ENCODE data around the gene EXOSC2. TPM values are rescaled to one million over a fixed set of nuclear protein-coding genes. Genes with fewer than 3 reads are reported as not detected.
A peak's percentile ranks its signal among the peaks of the same experiment; 100 is the strongest.

EXOSC2 gene
- total and polyA plus RNA-seq, 2 of the 13 experiments (the other 11 are each of a cell fraction or from before 2014, with no cell fraction given): 27.5 to 63.8 TPM

- Histone ChIP-seq H3K36me3 (replicated peaks in 1 of 2; ENCODE audit: control insufficient read depth in 1 of 2, insufficient read depth in 2 of 2, low read length in 2 of 2) (no peaks in the 10 kb centered on the region), H3K9me3 (ENCODE audit: low read length) (no peaks in the 10 kb centered on the region), H3K9ac (ENCODE audit: insufficient read depth, low read depth, low read length) (no peak overlapping the region), H2AFZ (ENCODE audit: low read length) (no peak overlapping the region), H3K27me3 (ENCODE audit: control insufficient read depth in 1 of 2, insufficient read depth in 2 of 2, low read length in 2 of 2) (no peaks in the 10 kb centered on the region), H3K4me1 (ENCODE audit: insufficient read depth, low read length) (peaks cover 40% of the 10 kb centered on the region), H4K20me1 (ENCODE audit: insufficient read depth, low read length) (no peaks in the 10 kb centered on the region; the same call in 1 of the 2 replicates), H3K79me2 (ENCODE audit: insufficient read depth, low read length) (peaks cover 10% of the 10 kb centered on the region), H3K4me3 (replicated peaks in 1 of 3; ENCODE audit: insufficient read depth in 1 of 3, low read depth in 2 of 3, low read length in 3 of 3) (no peak overlapping the region), H3K27ac (ENCODE audit: extremely low read length, insufficient read depth, low read length) (no peak overlapping the region), H3K4me2 (ENCODE audit: low read depth, low read length) (0 out of 2 replicates have a peak overlapping the region, but pooled peaks have one; percentile 19)
- intact Hi-C loops (cut with micrococcal nuclease; ENCODE audit: unreplicated experiment) (no loop called here), in situ Hi-C loops (cut with HindIII; ENCODE audit: extremely low pct_ligation_motif_present, low pct_unique_long_range_greater_than_20kb) (no loop called here)
- ChIA-PET CTCF (ENCODE audit: low intra/inter-chr PET ratio, low total read pairs) (no interaction called here), POLR2A (interaction anchor here (0.8 kb wide), 1 partner anchor 38 kb away, joined by 4 read pairs; the partner anchor contains the start of gene EXOSC2)
- no peak for FAIRE-seq
- no peak for DNase-seq (ENCODE audit: low spot score)
- 42% methylated on average over 2 of the region's 2 CpGs for WGBS (ENCODE audit: low lambda C conversion rate)
- TF ChIP-seq CBX1 (IDR thresholded peaks at IDR 0.05; ENCODE audit: low read depth) (no peak), FOXA3 (CRISPR knock-in tag; IDR thresholded peaks at IDR 0.05) (0 out of 2 replicates have a peak, but pooled peaks have one; percentile 13)
- no peak for ATAC-seq
- no TSS peak for BruUV-seq (replicated peaks)
Observed at GRCh38 chr9:130731355-130731754, 37.8 kb downstream of the EXOSC2 start.

- Histone ChIP-seq H3K9ac (ENCODE audit: insufficient read depth, low read depth, low read length) (no peak overlapping the region), H3K36me3 (replicated peaks in 1 of 2; ENCODE audit: control insufficient read depth in 1 of 2, insufficient read depth in 2 of 2, low read length in 2 of 2) (no peaks in the 10 kb centered on the region), H2AFZ (ENCODE audit: low read length) (no peak overlapping the region), H3K4me2 (ENCODE audit: low read depth, low read length) (no peak overlapping the region), H4K20me1 (ENCODE audit: insufficient read depth, low read length) (no peaks in the 10 kb centered on the region; the same call in 1 of the 2 replicates), H3K27me3 (ENCODE audit: control insufficient read depth in 1 of 2, insufficient read depth in 2 of 2, low read length in 2 of 2) (no peaks in the 10 kb centered on the region), H3K4me1 (ENCODE audit: insufficient read depth, low read length) (peaks cover 40% of the 10 kb centered on the region), H3K9me3 (ENCODE audit: low read length) (no peaks in the 10 kb centered on the region), H3K79me2 (ENCODE audit: insufficient read depth, low read length) (peaks cover 7% of the 10 kb centered on the region), H3K4me3 (replicated peaks in 1 of 3; ENCODE audit: insufficient read depth in 1 of 3, low read depth in 2 of 3, low read length in 3 of 3) (no peak overlapping the region), H3K27ac (ENCODE audit: extremely low read length, insufficient read depth, low read length) (no peak overlapping the region)
- in situ Hi-C loops (cut with HindIII; ENCODE audit: extremely low pct_ligation_motif_present, low pct_unique_long_range_greater_than_20kb): no loop called here
- intact Hi-C loops (cut with micrococcal nuclease; ENCODE audit: unreplicated experiment): no loop called here
- TF ChIP-seq ZMYM3 (CRISPR knock-in tag; IDR thresholded peaks at IDR 0.05) (peak; percentile 58; the same call in 1 of the 2 replicates), CTCF (CRISPR knock-in tag; IDR thresholded peaks at IDR 0.05) (0 out of 2 replicates have a peak, but pooled peaks have one; percentile 9), THAP7 (CRISPR knock-in tag; IDR thresholded peaks at IDR 0.05) (no peak)
- ChIA-PET POLR2A (no interaction called here), CTCF (ENCODE audit: low intra/inter-chr PET ratio, low total read pairs) (no interaction called here)
- peak; percentile 44 for FAIRE-seq
- ATAC-seq: no peak
- DNase-seq (ENCODE audit: low spot score): peak; percentile 20
- 66% methylated on average over 2 of the region's 2 CpGs for WGBS (ENCODE audit: low lambda C conversion rate)
- no TSS peak for BruUV-seq (replicated peaks)
Observed at GRCh38 chr9:130732136-130732535, 38.6 kb downstream of the EXOSC2 start.
